Gastroesophageal sphincter (tissue), 3 donors: ENCODE results near the gene TGFBR3L.

Experiments
- CTCF ChIP-seq, 4 experiments: fragments of 200-600 bp in 2 of 4; fragments of 450-650 bp in 2 of 4; sonication (generic) in 1 of 4; IDR thresholded peaks; one replicate each; pipeline ENCODE4 v1.5.1; 2017 to 2019; ENCODE audit warnings: antibody characterized with exemption in 4 of 4, mild to moderate bottlenecking in 2 of 4, moderate library complexity in 2 of 4
- POLR2A ChIP-seq, 2 donors: fragments of 450-650 bp; IDR thresholded peaks; one replicate each; pipeline ENCODE4 v1.6.1; 2017; ENCODE audit warnings: antibody characterized with exemption in 2 of 2, mild to moderate bottlenecking in 2 of 2, moderate library complexity in 1 of 2
- POLR2AphosphoS5 ChIP-seq: sonication (generic); formaldehyde crosslinking; IDR thresholded peaks from one replicate; pipeline ENCODE4 v1.6.1; 2017; ENCODE audit warnings: antibody characterized with exemption

- no peak for TF ChIP-seq POLR2A (IDR thresholded peaks at IDR 0.05)
- TF ChIP-seq CTCF (IDR thresholded peaks at IDR 0.05): no peak
- TF ChIP-seq POLR2AphosphoS5: no peak
These were observed 43.8 kb upstream of the TGFBR3L start for GRCh38 chr19:7870571-7871436.
